GM12878 (cell line): ENCODE results near the gene COL23A1. TPM values are rescaled to one million over a fixed set of nuclear protein-coding genes. Genes with fewer than 3 reads are reported as not detected.

Source experiments
- ATAC-seq: fragments of 200-7000 bp; cut with Tn5 transposase; 3 replicates; pipeline ENCODE4 v1.9.1; 2020; ENCODE audit warnings: mild to moderate bottlenecking, moderate library complexity
- BruUV-seq: library from RNA; stranded (reverse); fragments of 400-500 nt; replicated peaks from 2 replicates; lab custom pipeline; 2021; lab: Mats Ljungman, UMichigan
- CTCF ChIA-PET: fragments of 300-600 bp; sonication (Branson Sonifier 250); formaldehyde crosslinking; extraction: SDS; loops from one replicate; lab custom pipeline; 2021; ENCODE audit warnings: inconsistent platforms; lab: Yijun Ruan, JAX
- POLR2A ChIA-PET: fragments of 350-600 bp; formaldehyde crosslinking; extraction: SDS; loops from one replicate; lab custom pipeline; 2021; ENCODE audit warnings: inconsistent platforms; lab: Charles Lee
- RAD21 ChIA-PET: fragments of 300-600 bp; sonication (Branson Sonifier 250); formaldehyde crosslinking; loops from one replicate; lab custom pipeline; 2023; ENCODE audit warnings: antibody characterized with exemption; ENCODE audit not compliant: unreplicated experiment; lab: Charles Lee
- SMC1A ChIA-PET: fragments of 300-600 bp; sonication (Branson Sonifier 250); formaldehyde crosslinking; loops from one replicate; lab custom pipeline; 2023; ENCODE audit not compliant: unreplicated experiment, uncharacterized antibody; lab: Charles Lee
- DNase-seq: peaks from one replicate; pipeline ENCODE4 v3.0.0-alpha.2; 2011; ENCODE audit warnings: low read depth, low spot score
- FAIRE-seq: peaks from 3 replicates; lab custom pipeline; 2011; peaks lifted over from hg19 to GRCh38; lab: Jason Lieb, UNC
- H2AFZ ChIP-seq: 2 replicates; pipeline ENCODE4 v1.6.0; 2011; ENCODE audit warnings: low read depth, low read length, control low read depth; ENCODE audit not compliant: control insufficient read depth
- H3K27ac ChIP-seq: 2 replicates; pipeline ENCODE4 v1.5.1; 2011; ENCODE audit warnings: control low read depth; ENCODE audit not compliant: control insufficient read depth, insufficient read depth
- H3K27me3 ChIP-seq, 2 experiments: replicated peaks in 1 of 2; 2 replicates each; pipeline versions ENCODE4 v1.6.0 to v1.6.1; 2011; ENCODE audit warnings: low read length in 1 of 2; ENCODE audit not compliant: control insufficient read depth in 2 of 2, insufficient read depth in 2 of 2
- H3K36me3 ChIP-seq, 2 experiments: 2 replicates each; pipeline ENCODE4 v1.5.1; 2011; ENCODE audit warnings: low read length in 1 of 2; ENCODE audit not compliant: control insufficient read depth in 2 of 2, insufficient read depth in 2 of 2
- H3K4me1 ChIP-seq: 2 replicates; pipeline ENCODE4 v1.6.1; 2011; ENCODE audit warnings: mild to moderate bottlenecking, low read length, moderate library complexity, mixed read lengths; ENCODE audit not compliant: control insufficient read depth, insufficient read depth
- H3K4me2 ChIP-seq: 2 replicates; pipeline ENCODE4 v1.6.0; 2011; ENCODE audit warnings: control low read depth; ENCODE audit not compliant: control insufficient read depth, insufficient read depth
- H3K4me3 ChIP-seq: fragments of 200-600 bp; sonication (generic); 2 replicates; pipeline ENCODE4 v1.5.1; 2016
- H3K79me2 ChIP-seq: 2 replicates; pipeline ENCODE4 v1.6.0; 2011; ENCODE audit warnings: low read length; ENCODE audit not compliant: control insufficient read depth, insufficient read depth
- H3K9ac ChIP-seq: 2 replicates; pipeline ENCODE4 v1.8.0; 2011; ENCODE audit warnings: low read length, control low read depth, mixed read lengths; ENCODE audit not compliant: control insufficient read depth, insufficient read depth
- H3K9me3 ChIP-seq: replicated peaks from 3 replicates; pipeline ENCODE4 v1.5.1; 2011; ENCODE audit warnings: mild to moderate bottlenecking, low read length; ENCODE audit not compliant: control insufficient read depth, insufficient read depth
- H4K20me1 ChIP-seq: 2 replicates; pipeline ENCODE4 v1.6.0; 2011; ENCODE audit not compliant: control insufficient read depth, insufficient read depth
- HSF1 ChIP-seq: fragments of 150-350 bp; IDR thresholded peaks from 2 replicates; pipeline ENCODE4 v1.6.1; 2014; ENCODE audit warnings: mild to moderate bottlenecking, low read depth, low read length
- NKRF ChIP-seq: fragments of 450-650 bp; conservative IDR thresholded peaks from 2 replicates; pipeline ENCODE4 v1.6.1; 2017; ENCODE audit warnings: mild to moderate bottlenecking, moderate library complexity
- PKNOX1 ChIP-seq: fragments of 450-650 bp; IDR thresholded peaks from 2 replicates; pipeline ENCODE4 v1.6.1; 2016; ENCODE audit warnings: mild to moderate bottlenecking
- POLR2A ChIP-seq: IDR thresholded peaks from 2 replicates; pipeline ENCODE4 v1.6.1; 2011; ENCODE audit warnings: low read depth, mild to moderate bottlenecking, low read length
- RELA ChIP-seq: fragments of 450-650 bp; IDR thresholded peaks from 2 replicates; pipeline ENCODE4 v1.8.0; 2014; ENCODE audit warnings: borderline replicate concordance; ENCODE audit not compliant: partially characterized antibody
- TCF7 ChIP-seq: IDR thresholded peaks from 2 replicates; pipeline ENCODE4 v1.6.1; 2014; ENCODE audit warnings: antibody characterized with exemption, borderline replicate concordance
- WGBS: methylation state at CpG from one replicate; pipeline ENCODE4 v1.1.6; 2016; ENCODE audit warnings: low lambda C conversion rate; ENCODE audit not compliant: insufficient replicate concordance, insufficient coverage; ENCODE audit errors: missing lambda C conversion rate; 5-methylcytosine and 5-hydroxymethylcytosine counted together
- in situ Hi-C: fragments of 300-500 bp; cut with MboI; formaldehyde crosslinking; loops from 9 replicates; pipeline ENCODE4 v1.14.3; 2018; ENCODE audit warnings: mixed read lengths
- intact Hi-C: fragments of 100-400 bp; cut with micrococcal nuclease; formaldehyde crosslinking; loops from one replicate; pipeline ENCODE4 v1.14.2; 2022; ENCODE audit not compliant: unreplicated experiment
- polyA plus RNA-seq, 11 experiments: library from polyadenylated mRNA; depleted of rRNA in 4 of 11; unstranded in 6 of 11; stranded (reverse) in 5 of 11; fragments of >200 nt; fragmentation: Nextera tagmentation in 4 of 11; fragmentation: Illumina TruSeq in 1 of 11; extraction: Ambion mirVana in 4 of 11; extraction: Trizol in 1 of 11; gene quantifications; 1 replicate in 1 of 11; 2 replicates in 10 of 11; pipeline versions ENCODE4 v1.2.1 to v1.2.3, GENCODE V29; 2011 to 2016; ENCODE audit warnings: inconsistent platforms in 2 of 11, missing spikeins in 2 of 11, low read depth in 1 of 11
- total RNA-seq, 4 experiments: library from RNA; depleted of rRNA in 3 of 4; stranded (reverse); fragments of >200 nt in 3 of 4; fragmentation: Illumina TruSeq in 1 of 4; extraction: Trizol in 1 of 4; gene quantifications; 2 replicates each; pipeline versions ENCODE4 v1.2.1 to v1.2.3, GENCODE V29; 2013 to 2021
- TF ChIP-seq, protein P1 (sequence below): fragments of 450-650 bp; IDR thresholded peaks from 2 replicates; pipeline ENCODE4 v1.6.1; 2018; ENCODE audit warnings: mild to moderate bottlenecking, low read depth, moderate library complexity; ENCODE audit not compliant: partially characterized antibody

The COL23A1 gene
- total and polyA plus RNA-seq, 10 of the 15 experiments (the other 5 are each of a cell fraction or from before 2014, with no cell fraction given) = 0.03 to 0.83 (median 0.09) TPM; not detected in 5

GRCh38 chr5:178213748-178214151 lies 376.4 kb downstream of the COL23A1 start:
- Histone ChIP-seq H3K79me2 (peaks cover 13% of the 10 kb centered on the region), H3K4me1 (no peaks in the 10 kb centered on the region; the same call in 1 of the 2 replicates)
- SMC1A ChIA-PET = no interaction called here
- TF ChIP-seq POLR2A (peak; percentile 9; the same call in 1 of the 2 replicates), TCF7 (no peak), NKRF (no peak), PKNOX1 (peak; percentile 62), HSF1 (no peak), RELA (no peak)
- TF ChIP-seq, protein P1, sequence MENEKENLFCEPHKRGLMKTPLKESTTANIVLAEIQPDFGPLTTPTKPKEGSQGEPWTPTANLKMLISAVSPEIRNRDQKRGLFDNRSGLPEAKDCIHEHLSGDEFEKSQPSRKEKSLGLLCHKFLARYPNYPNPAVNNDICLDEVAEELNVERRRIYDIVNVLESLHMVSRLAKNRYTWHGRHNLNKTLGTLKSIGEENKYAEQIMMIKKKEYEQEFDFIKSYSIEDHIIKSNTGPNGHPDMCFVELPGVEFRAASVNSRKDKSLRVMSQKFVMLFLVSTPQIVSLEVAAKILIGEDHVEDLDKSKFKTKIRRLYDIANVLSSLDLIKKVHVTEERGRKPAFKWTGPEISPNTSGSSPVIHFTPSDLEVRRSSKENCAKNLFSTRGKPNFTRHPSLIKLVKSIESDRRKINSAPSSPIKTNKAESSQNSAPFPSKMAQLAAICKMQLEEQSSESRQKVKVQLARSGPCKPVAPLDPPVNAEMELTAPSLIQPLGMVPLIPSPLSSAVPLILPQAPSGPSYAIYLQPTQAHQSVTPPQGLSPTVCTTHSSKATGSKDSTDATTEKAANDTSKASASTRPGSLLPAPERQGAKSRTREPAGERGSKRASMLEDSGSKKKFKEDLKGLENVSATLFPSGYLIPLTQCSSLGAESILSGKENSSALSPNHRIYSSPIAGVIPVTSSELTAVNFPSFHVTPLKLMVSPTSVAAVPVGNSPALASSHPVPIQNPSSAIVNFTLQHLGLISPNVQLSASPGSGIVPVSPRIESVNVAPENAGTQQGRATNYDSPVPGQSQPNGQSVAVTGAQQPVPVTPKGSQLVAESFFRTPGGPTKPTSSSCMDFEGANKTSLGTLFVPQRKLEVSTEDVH = no peak
- TF ChIP-seq, all 136 proteins: peak for 2
- DNase-seq (no peak), ATAC-seq (no peak), FAIRE-seq (no peak)
- BruUV-seq = no TSS peak
- no peak overlapping the region for H3K9ac ChIP-seq
- intact Hi-C loops = no loop called here
- in situ Hi-C loops = no loop called here
- ChIA-PET CTCF (interaction anchor here (0.7 to 1.2 kb wide), 3 partner anchors 9 to 17 kb away, joined by 3 read pairs; partner anchors contain the start of gene HNRNPAB), RAD21 (no interaction called here), POLR2A (interaction anchor here (3.9 kb wide), 1 partner anchor 9 kb away, joined by 13 read pairs; the partner anchor contains the start of gene HNRNPAB)
- 78% methylated on average over 8 of the region's 8 CpGs for WGBS
- H2AFZ ChIP-seq = no peak overlapping the region
- no peak overlapping the region for H3K27ac ChIP-seq
- no peak overlapping the region for H3K4me3 ChIP-seq
- H3K9me3 ChIP-seq = no peaks in the 10 kb centered on the region
- peaks cover 52% of the 10 kb centered on the region in 2 experiments for H3K36me3 ChIP-seq
- no peak overlapping the region for H3K4me2 ChIP-seq
- no peaks in the 10 kb centered on the region; the same call in none of the 2 replicates for H4K20me1 ChIP-seq
- H3K27me3 ChIP-seq = no peaks in the 10 kb centered on the region
